NCI-H510A (cell line): Measurements from ENCODE around the gene FGFRL1.

Experiments
- DNase-seq: peaks from one replicate; lab custom pipeline; 2025; lab: John Stamatoyannopoulos, UW

The FGFRL1 gene, protein sequence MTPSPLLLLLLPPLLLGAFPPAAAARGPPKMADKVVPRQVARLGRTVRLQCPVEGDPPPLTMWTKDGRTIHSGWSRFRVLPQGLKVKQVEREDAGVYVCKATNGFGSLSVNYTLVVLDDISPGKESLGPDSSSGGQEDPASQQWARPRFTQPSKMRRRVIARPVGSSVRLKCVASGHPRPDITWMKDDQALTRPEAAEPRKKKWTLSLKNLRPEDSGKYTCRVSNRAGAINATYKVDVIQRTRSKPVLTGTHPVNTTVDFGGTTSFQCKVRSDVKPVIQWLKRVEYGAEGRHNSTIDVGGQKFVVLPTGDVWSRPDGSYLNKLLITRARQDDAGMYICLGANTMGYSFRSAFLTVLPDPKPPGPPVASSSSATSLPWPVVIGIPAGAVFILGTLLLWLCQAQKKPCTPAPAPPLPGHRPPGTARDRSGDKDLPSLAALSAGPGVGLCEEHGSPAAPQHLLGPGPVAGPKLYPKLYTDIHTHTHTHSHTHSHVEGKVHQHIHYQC

DNA sequence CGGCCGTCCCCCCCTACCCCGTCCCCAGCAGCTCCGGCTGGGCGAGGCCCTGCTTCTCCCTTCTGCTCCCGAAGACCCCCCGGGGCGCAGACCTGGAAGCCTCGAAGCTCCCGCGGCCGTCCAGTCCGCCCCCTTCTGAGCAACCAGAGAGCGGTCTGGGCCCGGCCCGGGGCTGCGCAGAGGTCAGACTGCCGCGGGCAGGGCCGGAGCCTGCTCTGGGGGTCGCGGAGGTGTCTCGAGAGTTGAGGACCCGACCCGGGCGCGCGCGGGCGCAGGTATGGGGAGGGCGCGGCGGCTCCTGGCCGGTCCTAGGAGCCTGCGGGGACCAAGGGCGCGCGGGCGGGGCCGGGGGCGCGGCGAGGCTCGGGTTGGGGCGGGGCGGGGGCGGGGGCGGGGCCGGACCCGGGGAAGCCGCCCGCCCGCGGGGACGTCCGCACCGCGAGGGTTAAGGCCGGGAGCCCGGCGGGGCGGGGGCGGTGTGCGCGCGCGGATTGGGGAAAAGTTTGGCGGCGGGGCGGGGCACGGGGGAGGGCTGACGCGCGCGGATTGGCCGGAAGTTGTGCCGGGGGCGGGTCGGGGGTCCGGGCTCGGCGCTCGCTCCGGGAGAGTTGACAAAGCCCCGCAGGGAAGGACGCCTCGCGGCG lies at the start of gene FGFRL1:
Gene FGFRL1 (plus strand): TSS at position 605 of the 644 bp plus-strand sequence. CDS start 860 bp downstream, outside the sequence.
- DNase-seq, result peak; percentile 57

DNA sequence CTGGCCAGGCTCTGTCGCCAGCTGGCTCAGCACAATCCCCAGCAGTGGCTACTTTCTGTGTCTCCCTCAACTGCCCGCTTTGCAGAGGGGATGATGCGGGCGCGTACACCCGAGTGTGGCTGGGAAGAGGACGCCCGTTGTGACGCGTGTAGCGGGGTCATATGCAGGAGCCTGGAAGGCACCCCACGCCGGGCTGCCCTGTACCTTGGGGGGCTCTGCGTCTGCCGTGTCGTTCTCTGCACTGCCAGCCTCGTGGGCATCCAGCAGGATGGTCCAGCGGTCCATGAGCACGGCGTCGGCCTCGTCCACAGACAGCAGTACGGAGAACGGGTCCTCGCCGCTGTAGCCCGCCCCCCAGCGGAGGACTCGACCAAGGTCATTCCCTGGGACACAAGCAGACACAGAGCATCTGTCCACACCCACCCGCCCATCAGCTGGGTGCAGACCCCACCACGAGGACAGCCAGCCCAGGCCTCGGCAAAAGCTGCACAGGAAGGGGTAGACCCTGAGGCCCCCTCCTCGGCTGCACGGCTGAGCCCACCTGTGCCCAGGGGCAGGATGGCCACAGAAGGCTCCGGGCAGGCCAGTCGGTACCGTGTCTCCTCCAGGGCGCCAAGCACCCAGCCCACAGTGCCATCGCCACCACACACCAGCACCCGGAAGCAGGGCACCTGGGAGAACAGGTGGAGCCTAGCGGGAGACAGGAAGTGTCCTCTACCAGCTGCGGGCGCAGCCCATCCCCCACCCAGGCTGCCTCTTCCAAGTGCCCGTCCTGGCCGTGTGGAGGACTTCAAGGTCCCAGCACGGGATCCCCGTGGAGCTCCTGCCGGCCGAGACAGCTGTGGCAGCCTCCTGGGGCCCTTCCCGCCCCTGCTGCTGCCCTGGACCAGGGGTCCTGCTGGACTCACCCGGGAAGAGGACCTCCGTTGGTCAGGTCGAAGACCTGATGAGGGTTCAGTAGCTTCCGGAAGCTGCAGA lies 48.9 kb upstream of the FGFRL1 start:
- peak; percentile 51 for DNase-seq

DNA sequence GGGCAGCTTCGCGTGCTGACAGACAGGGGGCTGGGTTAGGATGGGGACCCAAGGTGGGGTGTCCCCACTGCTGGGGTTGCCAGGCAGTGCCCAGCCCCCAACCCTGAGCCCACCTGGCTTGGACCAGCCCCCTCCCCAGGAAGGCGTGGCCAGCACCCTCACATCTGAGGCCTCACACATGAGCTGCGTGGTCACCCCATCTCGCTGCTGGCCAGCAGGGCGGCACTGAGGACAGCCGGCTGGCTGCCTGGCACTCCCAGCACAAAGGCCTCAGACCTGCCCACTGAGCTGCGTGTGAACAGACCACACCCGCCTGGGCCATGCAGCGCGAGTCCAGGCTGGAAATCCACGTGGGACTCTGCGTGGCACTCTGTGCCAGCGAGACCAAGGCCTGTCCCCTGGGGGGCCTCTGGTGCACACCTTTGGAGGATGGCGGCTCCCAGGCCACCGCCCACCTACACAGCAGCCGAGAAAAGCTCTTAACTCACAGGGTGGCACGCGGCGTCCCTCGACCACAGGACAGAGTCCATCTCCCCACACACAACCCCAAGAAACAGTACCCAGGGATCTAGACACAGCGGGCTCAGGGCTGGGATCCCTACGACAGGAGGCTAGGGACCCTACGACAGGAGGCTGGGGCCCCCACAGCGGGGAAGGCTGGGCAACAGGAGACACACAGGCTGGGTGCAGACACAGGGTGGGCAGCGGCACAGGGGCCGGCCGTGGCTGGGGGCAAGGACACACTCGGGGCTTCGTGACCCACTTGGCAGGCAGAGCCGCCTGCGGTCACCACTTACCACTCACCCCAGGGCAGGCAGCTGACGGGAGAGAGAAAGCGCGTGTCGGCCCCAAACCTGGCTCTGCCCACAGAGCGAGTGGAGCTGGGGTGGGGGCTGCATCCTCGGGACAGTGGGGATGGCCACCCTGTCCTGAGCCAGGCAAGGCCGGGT lies 47.9 kb upstream of the FGFRL1 start:
- DNase-seq, result no peak

DNA sequence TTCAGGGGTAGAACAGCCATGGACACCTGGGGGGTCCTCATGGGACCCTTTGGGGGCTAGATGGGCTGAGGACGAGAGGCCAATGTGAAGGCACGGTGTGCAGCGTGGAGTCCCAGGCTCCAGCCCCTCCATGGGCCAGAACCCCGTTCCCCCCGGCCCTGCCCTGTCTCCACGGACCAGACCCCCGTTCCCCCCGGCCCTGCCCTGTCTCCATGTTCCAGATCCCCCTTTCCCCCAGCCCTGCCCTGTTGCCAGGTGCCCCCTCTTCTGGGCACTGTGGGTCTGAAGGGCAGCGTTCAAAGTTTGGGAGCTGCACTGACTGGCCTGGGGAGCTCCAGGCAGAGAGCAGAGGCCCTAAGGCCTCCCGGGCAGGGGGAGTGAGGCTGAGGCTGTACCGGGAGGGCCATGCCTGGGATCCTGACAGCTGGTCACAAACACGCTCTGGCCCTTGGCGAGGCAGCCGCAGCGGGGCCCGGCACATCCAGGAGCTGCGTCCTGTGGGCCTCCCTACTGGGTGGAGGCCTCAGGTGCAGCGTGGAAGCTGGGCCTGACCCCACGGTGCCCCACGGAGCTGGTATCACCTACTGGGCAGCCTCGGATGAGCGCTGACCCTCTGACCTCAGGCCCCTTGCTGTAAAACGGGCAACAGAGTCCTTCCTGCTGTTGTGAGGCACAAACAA lies 46.9 kb upstream of the FGFRL1 start:
- DNase-seq, result no peak

DNA sequence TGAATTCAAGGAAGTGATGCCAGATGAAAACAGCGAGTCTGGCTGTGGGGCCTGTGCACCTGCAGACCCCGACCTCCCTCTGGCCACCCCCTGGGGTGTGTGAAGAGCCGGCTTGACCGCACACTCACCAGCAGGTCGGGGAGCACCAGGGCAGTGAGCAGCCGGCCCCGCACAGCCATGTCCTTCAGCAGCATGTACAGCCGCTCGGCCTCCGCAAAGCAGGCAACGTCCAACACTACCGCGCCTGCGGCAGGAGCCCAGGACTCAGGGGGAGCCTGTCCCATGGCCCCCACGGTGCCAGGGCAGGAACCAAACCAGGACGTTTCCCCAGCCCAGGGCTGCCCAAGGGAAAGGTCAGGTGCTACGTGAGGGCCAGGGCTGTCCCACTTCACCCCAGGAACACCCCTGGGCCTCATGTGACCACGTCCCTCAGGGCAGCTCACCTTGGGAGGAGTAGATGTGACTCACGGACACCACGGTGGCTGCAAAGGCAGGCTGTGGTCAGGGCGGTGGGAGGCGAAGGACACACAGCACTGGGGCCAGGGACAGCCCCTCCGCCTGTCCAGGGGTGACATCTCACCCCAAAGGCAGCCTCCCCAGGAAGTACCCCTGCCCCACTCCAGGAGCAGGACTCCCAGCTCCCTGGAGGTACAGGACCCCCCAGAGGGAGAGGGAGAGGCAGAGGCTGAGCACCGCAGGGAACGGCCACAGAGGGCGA lies 46.2 kb upstream of the FGFRL1 start:
- no peak for DNase-seq

DNA sequence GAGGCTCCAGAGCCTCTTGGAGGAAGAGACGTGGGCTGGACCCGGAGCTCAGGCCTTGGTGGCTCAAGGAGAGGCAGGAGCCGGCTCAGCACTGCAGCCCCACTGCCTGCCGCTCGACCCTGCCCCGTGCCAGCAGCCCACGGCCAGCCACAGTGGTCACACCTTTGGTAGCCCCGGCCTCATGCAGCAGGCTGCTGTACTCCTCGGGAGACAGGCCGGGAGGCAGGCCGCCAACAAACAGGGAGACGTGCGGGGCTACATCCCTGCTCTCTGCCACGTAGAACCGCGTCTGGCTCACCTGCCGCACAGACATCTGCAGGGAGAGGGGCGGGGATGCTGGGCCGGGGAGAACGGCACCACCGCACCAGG lies 45.7 kb upstream of the FGFRL1 start:
- no peak for DNase-seq

DNA sequence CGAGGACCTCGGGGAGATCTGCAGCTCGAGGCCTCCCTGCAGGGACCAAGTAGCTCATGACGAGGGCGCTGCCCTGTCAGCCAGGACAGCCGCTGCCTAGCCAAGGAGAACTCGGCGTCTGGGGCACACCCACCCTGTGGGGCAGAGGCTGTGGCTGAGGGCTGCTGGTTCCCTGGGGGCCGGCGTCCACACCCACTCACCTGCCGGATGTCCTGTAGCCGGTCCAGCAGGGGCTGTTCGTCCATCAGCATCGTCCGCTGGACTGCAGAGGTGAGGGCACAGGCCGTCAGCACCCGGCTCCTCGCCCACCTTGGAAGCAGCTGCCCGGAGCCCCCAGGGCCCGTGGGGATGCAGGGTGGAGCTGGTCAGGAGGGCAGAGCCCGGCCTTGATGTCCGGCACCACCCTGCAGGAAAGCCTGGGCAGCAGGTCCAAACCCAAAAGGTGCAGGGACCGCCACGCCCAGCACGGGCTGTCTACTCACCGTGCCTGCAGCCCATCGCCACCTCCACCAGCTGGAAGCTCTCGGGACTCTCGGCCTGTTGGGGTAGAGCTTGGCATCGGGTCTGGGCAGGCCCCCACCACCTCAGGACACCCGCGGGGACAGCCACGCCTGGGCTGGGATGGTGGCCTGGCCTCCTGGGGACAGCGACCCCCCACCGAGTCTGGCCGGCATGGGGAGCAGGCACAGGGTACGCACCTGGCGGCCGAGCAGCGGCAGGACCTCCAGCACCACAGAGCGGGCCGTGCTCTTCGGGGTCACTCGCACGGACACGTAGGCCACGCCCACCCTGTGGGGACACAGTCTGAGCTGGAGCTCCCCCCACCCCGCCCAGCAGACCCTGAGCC lies 44.9 kb upstream of the FGFRL1 start:
- no peak for DNase-seq

DNA sequence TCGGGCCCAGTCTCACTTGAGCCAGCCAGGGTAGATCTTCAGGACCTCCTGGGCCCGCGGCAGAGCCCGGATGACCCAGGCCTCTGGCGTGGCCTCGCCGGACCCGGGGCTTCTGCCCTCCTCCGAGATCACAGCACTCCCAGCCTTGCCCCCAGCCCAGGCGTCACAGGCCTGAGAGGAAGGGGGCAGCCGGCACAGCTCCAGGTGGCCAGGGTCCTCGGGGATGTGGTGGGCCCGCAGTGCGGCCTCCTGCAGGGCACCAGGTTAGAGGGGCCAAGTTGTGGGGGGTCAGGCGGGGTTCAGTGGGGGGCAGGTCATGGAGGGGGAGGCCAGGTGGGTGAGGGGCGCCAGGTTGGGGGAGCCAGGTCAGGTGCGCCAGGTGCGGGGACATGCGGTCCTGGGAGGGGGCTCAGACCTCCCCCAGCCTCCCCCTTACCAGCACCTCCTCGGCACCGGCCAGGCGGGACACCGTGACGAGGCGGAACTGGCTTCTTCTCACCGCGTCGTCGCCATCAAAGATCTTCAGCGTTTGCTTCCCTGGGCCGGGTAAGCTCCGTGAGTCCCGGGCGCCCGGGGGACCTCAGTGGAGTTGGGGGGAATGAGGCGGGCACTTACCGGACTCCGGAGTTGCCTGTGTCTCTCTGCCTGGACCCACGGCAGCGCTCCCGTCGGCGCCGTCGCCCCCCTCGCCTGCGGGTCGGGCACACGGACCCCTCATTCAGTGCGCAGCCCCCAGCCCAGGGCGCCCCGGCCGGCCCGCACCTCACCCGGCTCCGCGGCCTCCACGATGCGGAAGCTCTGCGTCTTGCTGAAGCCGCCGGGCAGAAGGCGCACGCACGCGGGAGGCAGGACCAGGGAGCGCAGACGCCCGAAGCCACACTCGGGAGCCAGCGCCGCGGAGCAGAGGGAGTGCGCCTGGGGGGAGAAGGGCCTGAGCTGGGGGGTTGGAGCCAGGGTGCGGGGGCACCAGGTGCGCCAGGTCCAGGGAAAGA lies 44.0 kb upstream of the FGFRL1 start:
- DNase-seq, result no peak

DNA sequence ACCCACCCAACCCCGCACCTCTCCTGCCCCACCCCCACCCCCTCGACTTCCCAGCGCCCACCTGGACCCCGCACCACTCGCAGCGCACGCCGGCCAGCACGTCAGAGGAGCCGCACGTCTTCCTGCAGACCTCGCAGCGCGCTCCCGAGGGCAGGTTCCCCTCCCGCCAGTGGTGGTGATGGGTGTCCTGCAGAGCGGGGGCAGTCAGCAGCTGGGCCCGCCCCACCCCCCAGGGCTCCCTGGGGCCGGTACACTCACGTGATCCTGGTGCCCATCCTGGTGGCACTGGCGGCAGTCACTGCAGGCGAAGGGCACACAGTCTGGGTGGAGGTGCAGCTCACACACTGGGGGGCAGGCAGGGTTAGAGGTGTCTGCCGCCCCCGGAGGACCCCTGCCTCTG lies 43.2 kb upstream of the FGFRL1 start:
- no peak for DNase-seq

DNA sequence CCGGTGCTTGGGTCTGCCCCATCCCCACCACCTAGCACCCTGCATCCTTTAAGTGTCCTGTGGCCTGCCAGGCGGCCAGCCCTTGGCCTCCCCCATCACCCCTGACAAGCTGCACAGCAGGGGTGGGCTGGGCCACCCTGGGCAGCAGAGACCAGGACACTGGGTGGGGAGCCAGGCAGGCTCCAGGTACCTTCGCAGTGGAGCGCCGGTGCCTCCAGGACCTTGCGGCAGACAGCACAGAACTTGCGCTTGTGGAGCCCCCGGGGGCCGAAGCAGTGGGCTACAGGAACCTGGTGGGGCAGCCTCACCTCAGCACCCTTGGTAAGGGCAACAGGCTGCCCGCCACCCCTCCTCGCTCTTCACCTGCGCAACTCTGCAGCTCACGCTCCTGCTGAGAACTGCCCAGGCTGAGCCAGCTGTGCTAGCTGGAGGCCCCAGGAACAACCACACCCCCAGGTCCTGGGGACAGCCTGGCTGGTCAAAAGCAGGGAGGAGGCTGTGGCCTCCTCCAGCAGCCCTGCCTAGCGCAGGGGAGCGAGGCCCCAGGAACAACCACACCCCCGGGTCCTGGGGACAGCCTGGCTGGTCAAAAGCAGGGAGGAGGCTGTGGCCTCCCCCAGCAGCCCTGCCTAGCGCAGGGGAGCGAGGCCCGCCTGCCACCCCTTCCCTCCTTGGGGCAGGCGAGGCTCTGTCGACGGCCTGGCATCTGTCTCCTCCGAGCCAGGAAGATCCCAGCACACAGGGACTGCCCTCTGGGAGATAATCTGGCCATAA lies 42.6 kb upstream of the FGFRL1 start:
- no peak for DNase-seq

DNA sequence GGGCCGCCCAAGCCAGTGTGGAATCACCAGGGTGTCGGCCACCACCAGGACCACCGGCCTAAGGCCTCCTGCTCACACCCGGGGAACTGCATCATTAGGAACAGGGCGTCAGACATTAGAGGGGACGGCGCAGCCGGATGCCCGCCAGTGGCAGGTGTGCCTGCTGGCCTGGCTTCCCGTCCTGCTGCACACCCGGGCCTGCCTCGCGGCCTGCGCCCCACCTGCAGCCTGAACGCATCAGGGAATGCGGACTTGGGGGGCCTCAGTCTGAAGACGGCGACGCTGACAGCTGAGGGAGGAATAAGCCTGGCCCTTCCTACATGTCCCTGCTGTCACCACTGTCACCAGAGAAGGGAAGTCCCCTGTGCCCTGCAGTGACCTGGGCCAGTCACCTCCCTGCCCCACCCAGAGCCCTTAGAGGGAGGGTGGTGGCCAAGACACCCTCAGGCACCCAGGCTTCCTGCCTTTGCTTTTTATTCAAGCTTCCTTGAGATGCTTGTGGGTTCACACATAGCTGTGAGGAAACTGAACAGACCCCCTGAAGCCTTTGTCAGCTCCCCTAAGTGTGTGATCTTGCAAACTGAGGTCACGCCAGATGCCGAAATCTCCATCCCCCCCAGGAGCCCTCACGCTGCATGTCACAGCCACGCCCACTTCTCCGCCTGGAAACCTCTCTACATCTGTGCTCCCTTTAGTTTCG lies 41.2 kb upstream of the FGFRL1 start:
- no peak for DNase-seq

DNA sequence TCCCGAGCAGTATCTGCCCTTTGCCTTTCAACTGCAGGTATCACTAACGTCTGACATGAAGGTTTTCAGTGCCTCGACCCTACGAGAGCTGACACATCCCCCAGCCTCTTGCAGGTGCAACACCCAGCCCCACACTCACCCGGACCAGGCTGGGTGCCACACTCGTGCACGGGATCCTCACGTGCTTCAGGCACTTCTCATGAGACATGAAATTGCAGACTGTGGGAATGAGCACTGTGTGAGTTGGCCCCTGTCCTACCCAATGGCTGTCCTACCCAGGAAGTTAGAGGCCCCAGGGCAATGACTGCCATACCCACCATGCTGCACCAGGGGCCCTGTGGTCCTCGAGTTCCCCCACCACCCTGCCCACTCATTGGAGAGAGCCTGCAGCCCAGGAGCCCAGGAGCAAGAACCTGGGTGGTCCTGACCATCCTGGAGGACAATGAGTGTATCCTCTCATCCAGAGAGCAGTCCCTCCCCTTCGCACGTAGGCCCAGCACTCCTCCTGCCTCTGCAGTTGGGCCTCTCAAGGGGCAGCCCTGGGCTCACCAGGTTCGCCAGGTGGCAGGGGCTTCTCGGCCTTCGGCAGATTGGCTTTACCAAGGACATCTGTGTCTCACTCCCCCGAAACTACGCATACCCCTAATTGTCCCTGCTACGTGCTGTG lies 40.4 kb upstream of the FGFRL1 start:
- DNase-seq, result no peak

DNA sequence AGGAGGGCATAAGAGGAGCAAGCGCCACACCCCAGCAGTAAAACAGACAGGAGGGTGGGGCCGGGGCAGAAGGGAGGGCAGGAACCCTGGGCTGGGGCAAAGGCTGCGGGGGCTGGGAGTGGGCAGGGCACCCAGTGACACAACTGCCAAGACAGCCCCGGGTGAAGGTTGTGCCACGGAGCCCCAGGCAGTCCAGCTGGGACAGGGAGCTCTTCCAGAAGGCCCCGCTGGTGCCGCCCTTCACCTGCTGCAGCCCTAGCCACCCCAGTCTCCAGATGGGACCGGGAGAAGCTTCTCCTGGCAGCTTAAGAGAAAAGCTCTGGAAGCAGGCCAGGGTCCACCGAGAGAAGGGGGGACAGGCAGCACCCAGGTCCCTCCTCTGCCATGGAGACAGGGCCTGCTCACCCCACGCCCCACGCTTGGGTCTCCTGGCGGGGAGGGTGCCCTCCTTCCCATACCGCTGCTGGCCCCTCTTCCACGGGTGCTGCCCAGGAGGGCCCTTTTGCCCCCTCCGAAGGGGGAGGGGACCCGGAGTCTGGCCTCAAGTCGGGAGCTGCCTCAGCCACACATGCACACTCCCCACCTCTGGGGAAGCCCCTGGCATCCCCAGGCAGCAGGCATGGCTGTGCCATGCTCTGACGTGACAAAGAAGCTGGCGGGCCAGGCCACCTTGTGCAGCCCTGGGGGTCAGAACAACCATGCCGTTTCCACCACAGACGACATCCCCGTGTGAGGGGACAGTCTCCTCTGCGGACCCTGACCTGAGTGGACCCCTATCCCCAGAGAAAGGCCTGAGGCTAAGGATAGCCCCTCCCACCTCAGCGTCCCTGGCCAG lies 39.5 kb upstream of the FGFRL1 start:
- no peak for DNase-seq

DNA sequence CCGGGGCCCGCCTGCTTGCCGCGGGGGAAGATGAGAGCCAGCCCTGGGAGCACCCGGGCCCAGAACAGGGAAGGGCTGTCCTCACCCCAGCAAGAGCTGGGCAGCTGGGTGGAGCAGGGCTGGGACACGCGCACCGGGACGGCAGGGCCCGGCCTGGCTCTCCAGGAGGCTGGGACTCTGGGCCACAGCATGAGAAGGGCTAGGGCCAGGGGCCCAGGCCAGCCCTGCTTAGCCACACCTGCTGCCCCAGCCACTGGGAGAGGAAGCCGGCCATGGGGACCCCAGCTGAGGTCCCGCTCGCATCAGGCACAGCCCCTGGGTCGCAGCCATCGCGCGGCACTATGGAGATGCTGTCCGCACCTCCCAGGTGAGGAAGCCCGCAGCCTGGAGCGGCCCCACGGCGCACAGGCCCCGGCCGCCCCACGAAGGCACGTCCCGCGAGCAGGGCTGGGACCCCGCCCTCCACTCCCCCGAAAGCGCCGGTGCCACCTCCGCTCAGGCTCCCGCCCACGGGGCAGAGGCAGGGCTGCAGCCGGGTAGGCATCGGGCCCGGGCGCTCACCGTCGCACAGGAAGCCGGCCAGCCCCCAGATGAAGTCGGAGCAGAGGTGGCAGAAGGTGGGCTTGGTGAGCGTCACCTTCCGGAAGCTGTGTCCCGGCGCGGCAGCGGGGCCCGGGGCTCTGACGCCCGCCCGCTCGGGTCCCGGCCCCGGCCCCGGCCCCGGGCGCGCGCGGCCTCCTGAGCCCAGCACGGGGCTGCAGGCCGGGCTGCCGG lies 38.6 kb upstream of the FGFRL1 start:
- no peak for DNase-seq
